GM10847 (cell line): ENCODE data around the gene FCHO2.

ENCODE experiments used
- POLR2A ChIP-seq: IDR thresholded peaks from 2 replicates; pipeline ENCODE4 v1.6.1; 2011; ENCODE audit not compliant: insufficient read length; ENCODE audit errors: extremely low read depth

The FCHO2 gene

GRCh38 chr5:72949481-72949880 is 6.4 kb upstream of the FCHO2 start:
- TF ChIP-seq POLR2A: no peak

GRCh38 chr5:72951671-72952468 is 4.0 kb upstream of the FCHO2 start:
- TF ChIP-seq POLR2A: no peak

GRCh38 chr5:72954389-72954788 is 1.5 kb upstream of the FCHO2 start:
- no peak for TF ChIP-seq POLR2A

- no peak for TF ChIP-seq POLR2A
Measured at GRCh38 chr5:72955143-72955767, 586 bp upstream of the FCHO2 start.

- no peak for TF ChIP-seq POLR2A
Measured at GRCh38 chr5:72956324-72957140, 691 bp downstream of the FCHO2 start.

- TF ChIP-seq POLR2A: no peak
Measured at GRCh38 chr5:72957337-72957736, 1.5 kb downstream of the FCHO2 start.

- TF ChIP-seq POLR2A: no peak
Measured at GRCh38 chr5:72959257-72959656, 3.4 kb downstream of the FCHO2 start.

GRCh38 chr5:72985719-72986118 is 29.9 kb downstream of the FCHO2 start:
- TF ChIP-seq POLR2A: no peak

- TF ChIP-seq POLR2A: no peak
Measured at GRCh38 chr5:72988769-72989168, 32.9 kb downstream of the FCHO2 start.

- TF ChIP-seq POLR2A: no peak
Measured at GRCh38 chr5:72991394-72991793, 35.6 kb downstream of the FCHO2 start.

- TF ChIP-seq POLR2A: no peak
Measured at GRCh38 chr5:72994578-72994977, 38.7 kb downstream of the FCHO2 start.

- TF ChIP-seq POLR2A: no peak
Measured at GRCh38 chr5:72996632-72997031, 40.8 kb downstream of the FCHO2 start.

GRCh38 chr5:72999916-73000315 is 44.1 kb downstream of the FCHO2 start:
- TF ChIP-seq POLR2A: no peak

GRCh38 chr5:73005886-73006285 is 50.0 kb downstream of the FCHO2 start:
- no peak for TF ChIP-seq POLR2A

GRCh38 chr5:73007051-73007450 is 51.2 kb downstream of the FCHO2 start:
- TF ChIP-seq POLR2A: no peak

- no peak for TF ChIP-seq POLR2A
Measured at GRCh38 chr5:73008831-73009230, 53.0 kb downstream of the FCHO2 start.
